WTC11 (cell line): ENCODE data around the gene TNIP2. TPM values are rescaled to one million over a fixed set of nuclear protein-coding genes. Genes with fewer than 3 reads are reported as not detected.

Experiments used
- ATAC-seq: fragments of 200-7000 bp; cut with Tn5 transposase; 2 replicates; pipeline ENCODE4 v1.10.0; 2021; ENCODE audit warnings: mild to moderate bottlenecking, moderate library complexity
- CTCF ChIA-PET: fragments of 300-600 bp; sonication (Branson Sonifier 250); formaldehyde crosslinking; loops from one replicate; lab custom pipeline; 2021; ENCODE audit warnings: antibody characterized with exemption; lab: Charles Lee
- POLR2A ChIA-PET: fragments of 350-600 bp; sonication (Branson Sonifier 250); formaldehyde crosslinking; loops from one replicate; lab custom pipeline; 2021; ENCODE audit warnings: antibody characterized with exemption; lab: Charles Lee
- DNase-seq: peaks from one replicate; pipeline ENCODE4 v3.0.0; 2021; ENCODE audit warnings: low spot score
- H3K27ac Mint-ChIP-seq: 2 replicates; pipeline ENCODE4 v1.8.0; 2021; ENCODE audit warnings: mixed read lengths
- H3K27me3 Mint-ChIP-seq: 2 replicates; pipeline ENCODE4 v1.8.0; 2021; ENCODE audit warnings: low read depth, mild to moderate bottlenecking, moderate library complexity, mixed read lengths
- H3K36me3 Mint-ChIP-seq: 2 replicates; pipeline ENCODE4 v1.8.0; 2021; ENCODE audit warnings: mixed read lengths
- H3K4me1 Mint-ChIP-seq: 2 replicates; pipeline ENCODE4 v1.8.0; 2022; ENCODE audit warnings: mixed read lengths
- H3K4me3 Mint-ChIP-seq: 2 replicates; pipeline ENCODE4 v1.8.0; 2021; ENCODE audit warnings: mild to moderate bottlenecking, moderate library complexity, mixed read lengths
- H3K9me3 Mint-ChIP-seq: 2 replicates; pipeline ENCODE4 v1.8.0; 2021; ENCODE audit warnings: mixed read lengths
- HMGXB4 ChIP-seq: sonication (generic); formaldehyde crosslinking; IDR thresholded peaks from 2 replicates; pipeline ENCODE4 v1.8.1; 2023; ENCODE audit warnings: mild to moderate bottlenecking, moderate library complexity, missing genetic modification reagents
- IRF2 ChIP-seq: sonication (generic); formaldehyde crosslinking; IDR thresholded peaks from 2 replicates; pipeline ENCODE4 v1.8.0; 2022; ENCODE audit warnings: low read depth, missing genetic modification reagents, borderline replicate concordance
- KAT7 ChIP-seq: sonication (generic); formaldehyde crosslinking; IDR thresholded peaks from 2 replicates; pipeline ENCODE4 v1.8.1; 2023; ENCODE audit warnings: missing genetic modification reagents, mild to moderate bottlenecking, borderline replicate concordance
- MAX ChIP-seq: sonication (generic); formaldehyde crosslinking; IDR thresholded peaks from 2 replicates; pipeline ENCODE4 v1.8.0; 2022; ENCODE audit warnings: mild to moderate bottlenecking, missing genetic modification reagents
- MXD4 ChIP-seq: fragments of 250-450 bp; sonication (Bioruptor Pico); IDR thresholded peaks from 2 replicates; pipeline ENCODE4 v1.8.0; 2021; ENCODE audit warnings: mild to moderate bottlenecking, moderate library complexity, borderline replicate concordance
- NR1H2 ChIP-seq: sonication (generic); formaldehyde crosslinking; IDR thresholded peaks from 2 replicates; pipeline ENCODE4 v1.9.0; 2021; ENCODE audit warnings: mild to moderate bottlenecking, moderate library complexity, missing genetic modification reagents
- NR2C2 ChIP-seq: sonication (generic); formaldehyde crosslinking; IDR thresholded peaks from 2 replicates; pipeline ENCODE4 v1.8.0; 2022; ENCODE audit warnings: mild to moderate bottlenecking, missing genetic modification reagents
- ZNF219 ChIP-seq: sonication (generic); formaldehyde crosslinking; IDR thresholded peaks from 2 replicates; pipeline ENCODE4 v1.8.0; 2023; ENCODE audit warnings: missing genetic modification reagents, mild to moderate bottlenecking, borderline replicate concordance
- ZNF396 ChIP-seq: fragments of 250-450 bp; sonication (Bioruptor Pico); IDR thresholded peaks from 2 replicates; pipeline ENCODE4 v1.8.0; 2021; ENCODE audit warnings: mild to moderate bottlenecking, moderate library complexity, borderline replicate concordance
- total RNA-seq: library from RNA; stranded (reverse); gene quantifications from 3 replicates; pipeline ENCODE4 v1.2.3, GENCODE V29; 2021
- TF ChIP-seq, protein P1 (sequence below): sonication (generic); formaldehyde crosslinking; IDR thresholded peaks from 2 replicates; pipeline ENCODE4 v1.8.0; 2022; ENCODE audit warnings: mild to moderate bottlenecking, missing genetic modification reagents
- TF ChIP-seq, protein P2 (sequence below): sonication (generic); formaldehyde crosslinking; IDR thresholded peaks from 2 replicates; pipeline ENCODE4 v1.8.0; 2023; ENCODE audit warnings: missing genetic modification reagents
- TF ChIP-seq, protein P3 (sequence below): fragments of 250-450 bp; sonication (Bioruptor Pico); IDR thresholded peaks from 2 replicates; pipeline ENCODE4 v1.9.0; 2021; ENCODE audit warnings: mild to moderate bottlenecking, borderline replicate concordance
- TF ChIP-seq, protein P4 (sequence below): sonication (generic); formaldehyde crosslinking; conservative IDR thresholded peaks from 2 replicates; pipeline ENCODE4 v1.8.1; 2022; ENCODE audit warnings: mild to moderate bottlenecking, missing genetic modification reagents
- TF ChIP-seq, protein P5 (sequence below): sonication (generic); formaldehyde crosslinking; IDR thresholded peaks from 2 replicates; pipeline ENCODE4 v1.8.1; 2023; ENCODE audit warnings: mild to moderate bottlenecking, missing genetic modification reagents

Gene TNIP2
- total RNA-seq, 1 experiment from 2014 or later, result 44.4 TPM

- TF ChIP-seq NR2C2, result no peak
- TF ChIP-seq, protein P1, sequence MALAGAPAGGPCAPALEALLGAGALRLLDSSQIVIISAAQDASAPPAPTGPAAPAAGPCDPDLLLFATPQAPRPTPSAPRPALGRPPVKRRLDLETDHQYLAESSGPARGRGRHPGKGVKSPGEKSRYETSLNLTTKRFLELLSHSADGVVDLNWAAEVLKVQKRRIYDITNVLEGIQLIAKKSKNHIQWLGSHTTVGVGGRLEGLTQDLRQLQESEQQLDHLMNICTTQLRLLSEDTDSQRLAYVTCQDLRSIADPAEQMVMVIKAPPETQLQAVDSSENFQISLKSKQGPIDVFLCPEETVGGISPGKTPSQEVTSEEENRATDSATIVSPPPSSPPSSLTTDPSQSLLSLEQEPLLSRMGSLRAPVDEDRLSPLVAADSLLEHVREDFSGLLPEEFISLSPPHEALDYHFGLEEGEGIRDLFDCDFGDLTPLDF (CRISPR knock-in tag), result no peak
- no peak for TF ChIP-seq MAX (CRISPR knock-in tag)
Measured at GRCh38 chr4:2744576-2745270, 11.4 kb downstream of the TNIP2 start (continued).

GRCh38 chr4:2743518-2744445 is 12.4 kb downstream of the TNIP2 start:
- Mint-ChIP-seq H3K36me3 (peaks cover 41% of the 10 kb centered on the region), H3K4me1 (no peaks in the 10 kb centered on the region), H3K9me3 (peaks cover 5% of the 10 kb centered on the region; the same call in 1 of the 2 replicates), H3K27me3 (no peaks in the 10 kb centered on the region), H3K27ac (no peak overlapping the region), H3K4me3 (no peak overlapping the region)
- ATAC-seq, result no peak
- ChIA-PET POLR2A (no interaction called here), CTCF (no interaction called here)
- DNase-seq, result no peak
- TF ChIP-seq HMGXB4, result no peak
- no peak for TF ChIP-seq MXD4 (CRISPR knock-in tag)
- TF ChIP-seq ZNF219, result no peak

- peaks cover 41% of the 10 kb centered on the region for H3K36me3 Mint-ChIP-seq
- no peak overlapping the region for H3K4me3 Mint-ChIP-seq
- no peak overlapping the region for H3K27ac Mint-ChIP-seq
- POLR2A ChIA-PET, result no interaction called here
- H3K4me1 Mint-ChIP-seq, result no peaks in the 10 kb centered on the region
- no peaks in the 10 kb centered on the region for H3K27me3 Mint-ChIP-seq
- TF ChIP-seq, protein P2, sequence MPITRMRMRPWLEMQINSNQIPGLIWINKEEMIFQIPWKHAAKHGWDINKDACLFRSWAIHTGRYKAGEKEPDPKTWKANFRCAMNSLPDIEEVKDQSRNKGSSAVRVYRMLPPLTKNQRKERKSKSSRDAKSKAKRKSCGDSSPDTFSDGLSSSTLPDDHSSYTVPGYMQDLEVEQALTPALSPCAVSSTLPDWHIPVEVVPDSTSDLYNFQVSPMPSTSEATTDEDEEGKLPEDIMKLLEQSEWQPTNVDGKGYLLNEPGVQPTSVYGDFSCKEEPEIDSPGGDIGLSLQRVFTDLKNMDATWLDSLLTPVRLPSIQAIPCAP (CRISPR knock-in tag), result no peak
- TF ChIP-seq NR1H2 (CRISPR knock-in tag), result no peak
- TF ChIP-seq, protein P3, sequence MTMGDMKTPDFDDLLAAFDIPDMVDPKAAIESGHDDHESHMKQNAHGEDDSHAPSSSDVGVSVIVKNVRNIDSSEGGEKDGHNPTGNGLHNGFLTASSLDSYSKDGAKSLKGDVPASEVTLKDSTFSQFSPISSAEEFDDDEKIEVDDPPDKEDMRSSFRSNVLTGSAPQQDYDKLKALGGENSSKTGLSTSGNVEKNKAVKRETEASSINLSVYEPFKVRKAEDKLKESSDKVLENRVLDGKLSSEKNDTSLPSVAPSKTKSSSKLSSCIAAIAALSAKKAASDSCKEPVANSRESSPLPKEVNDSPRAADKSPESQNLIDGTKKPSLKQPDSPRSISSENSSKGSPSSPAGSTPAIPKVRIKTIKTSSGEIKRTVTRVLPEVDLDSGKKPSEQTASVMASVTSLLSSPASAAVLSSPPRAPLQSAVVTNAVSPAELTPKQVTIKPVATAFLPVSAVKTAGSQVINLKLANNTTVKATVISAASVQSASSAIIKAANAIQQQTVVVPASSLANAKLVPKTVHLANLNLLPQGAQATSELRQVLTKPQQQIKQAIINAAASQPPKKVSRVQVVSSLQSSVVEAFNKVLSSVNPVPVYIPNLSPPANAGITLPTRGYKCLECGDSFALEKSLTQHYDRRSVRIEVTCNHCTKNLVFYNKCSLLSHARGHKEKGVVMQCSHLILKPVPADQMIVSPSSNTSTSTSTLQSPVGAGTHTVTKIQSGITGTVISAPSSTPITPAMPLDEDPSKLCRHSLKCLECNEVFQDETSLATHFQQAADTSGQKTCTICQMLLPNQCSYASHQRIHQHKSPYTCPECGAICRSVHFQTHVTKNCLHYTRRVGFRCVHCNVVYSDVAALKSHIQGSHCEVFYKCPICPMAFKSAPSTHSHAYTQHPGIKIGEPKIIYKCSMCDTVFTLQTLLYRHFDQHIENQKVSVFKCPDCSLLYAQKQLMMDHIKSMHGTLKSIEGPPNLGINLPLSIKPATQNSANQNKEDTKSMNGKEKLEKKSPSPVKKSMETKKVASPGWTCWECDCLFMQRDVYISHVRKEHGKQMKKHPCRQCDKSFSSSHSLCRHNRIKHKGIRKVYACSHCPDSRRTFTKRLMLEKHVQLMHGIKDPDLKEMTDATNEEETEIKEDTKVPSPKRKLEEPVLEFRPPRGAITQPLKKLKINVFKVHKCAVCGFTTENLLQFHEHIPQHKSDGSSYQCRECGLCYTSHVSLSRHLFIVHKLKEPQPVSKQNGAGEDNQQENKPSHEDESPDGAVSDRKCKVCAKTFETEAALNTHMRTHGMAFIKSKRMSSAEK, result no peak
- TF ChIP-seq ZNF396 (CRISPR knock-in tag), result no peak
- TF ChIP-seq, protein P4, sequence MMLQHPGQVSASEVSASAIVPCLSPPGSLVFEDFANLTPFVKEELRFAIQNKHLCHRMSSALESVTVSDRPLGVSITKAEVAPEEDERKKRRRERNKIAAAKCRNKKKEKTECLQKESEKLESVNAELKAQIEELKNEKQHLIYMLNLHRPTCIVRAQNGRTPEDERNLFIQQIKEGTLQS (CRISPR knock-in tag), result no peak
- TF ChIP-seq, protein P5, sequence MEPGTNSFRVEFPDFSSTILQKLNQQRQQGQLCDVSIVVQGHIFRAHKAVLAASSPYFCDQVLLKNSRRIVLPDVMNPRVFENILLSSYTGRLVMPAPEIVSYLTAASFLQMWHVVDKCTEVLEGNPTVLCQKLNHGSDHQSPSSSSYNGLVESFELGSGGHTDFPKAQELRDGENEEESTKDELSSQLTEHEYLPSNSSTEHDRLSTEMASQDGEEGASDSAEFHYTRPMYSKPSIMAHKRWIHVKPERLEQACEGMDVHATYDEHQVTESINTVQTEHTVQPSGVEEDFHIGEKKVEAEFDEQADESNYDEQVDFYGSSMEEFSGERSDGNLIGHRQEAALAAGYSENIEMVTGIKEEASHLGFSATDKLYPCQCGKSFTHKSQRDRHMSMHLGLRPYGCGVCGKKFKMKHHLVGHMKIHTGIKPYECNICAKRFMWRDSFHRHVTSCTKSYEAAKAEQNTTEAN, result no peak
- TF ChIP-seq KAT7, result no peak
- no peak for TF ChIP-seq IRF2 (CRISPR knock-in tag)
- CTCF ChIA-PET, result no interaction called here
- DNase-seq, result no peak
- no peak for ATAC-seq
- H3K9me3 Mint-ChIP-seq, result peaks cover 12% of the 10 kb centered on the region
Measured at GRCh38 chr4:2742823-2743517, 13.2 kb downstream of the TNIP2 start.
